Activated CD4-positive, alpha-beta T cell treated with anti-CD3 and anti-CD28 coated beads, Interleukin-2, amount 50 U/mL, for 4 hours (primary cell): ENCODE results near the gene CKLF.
"Not testable (repeated sequence)": the region's sequence is repeated elsewhere in the genome, so short reads cannot be mapped to it uniquely, and the experiment has no call there.

ENCODE experiments used
- DNase-seq, 2 experiments: peaks; one replicate each; pipeline ENCODE4 v3.0.0-alpha.2; 2020

Gene CKLF

GRCh38 chr16:66544016-66544757 lies 8.2 kb upstream of the CKLF start:
- DNase-seq = no peak

DNA sequence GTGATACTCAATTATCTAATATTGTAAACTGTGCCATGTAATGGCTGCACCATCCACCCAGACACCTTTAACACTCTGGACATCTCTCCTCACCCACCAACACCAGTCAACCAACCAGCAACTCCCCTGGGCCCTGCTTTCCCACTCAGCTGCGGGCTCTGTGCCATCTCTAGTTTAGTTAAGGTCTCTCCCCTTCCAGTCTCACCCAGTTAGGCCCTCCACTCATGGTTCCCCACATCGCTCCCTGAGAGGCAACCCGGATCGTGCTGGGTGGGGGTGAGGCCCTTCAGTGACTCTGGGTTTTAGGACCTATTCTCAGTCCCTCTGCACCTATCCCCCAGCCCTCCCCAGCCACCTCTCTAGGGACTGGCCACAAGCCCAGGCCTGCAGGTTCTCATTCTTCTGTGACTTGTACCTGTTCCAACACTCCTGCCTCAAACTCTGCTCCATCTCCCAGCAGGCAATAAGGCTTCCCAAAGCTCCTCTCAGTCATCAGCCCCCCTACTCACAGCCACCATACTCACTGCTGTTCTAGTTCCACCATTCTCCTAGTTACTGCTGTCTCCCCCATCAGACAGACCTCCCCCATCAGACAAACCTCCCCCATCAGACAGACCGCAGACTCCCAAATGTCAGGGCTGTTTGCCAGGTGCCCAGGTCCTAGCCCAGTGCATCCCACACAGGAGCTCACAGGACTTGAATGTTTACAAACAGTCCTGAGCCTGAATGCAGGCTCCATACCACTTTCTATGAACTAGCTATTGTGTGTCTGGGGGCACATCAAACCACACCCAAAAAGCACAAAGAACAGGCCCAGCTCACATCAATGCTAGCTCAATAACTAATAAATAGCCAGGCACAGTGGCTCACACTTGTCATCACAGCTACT lies 5.0 kb upstream of the CKLF start:
- DNase-seq = no peak

DNA sequence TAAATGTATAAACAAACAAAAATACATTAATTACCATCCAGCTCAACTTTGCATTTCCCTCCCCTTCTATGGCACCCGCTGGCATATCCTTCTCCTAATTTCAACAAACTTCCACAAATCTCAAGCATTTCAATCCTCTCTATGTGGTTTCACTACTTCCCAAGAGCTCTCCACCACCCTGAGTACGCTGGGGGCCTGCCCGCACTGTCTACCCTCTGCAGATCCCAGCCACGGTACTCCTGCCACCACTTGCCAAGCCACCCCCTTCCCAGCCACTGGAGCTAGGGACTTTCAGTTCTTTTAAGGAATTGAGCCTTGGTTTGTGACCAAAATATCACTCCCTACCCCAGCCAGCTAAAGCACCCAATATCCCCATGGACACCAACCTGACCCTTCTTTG lies 4.3 kb upstream of the CKLF start:
- no peak for DNase-seq

DNA sequence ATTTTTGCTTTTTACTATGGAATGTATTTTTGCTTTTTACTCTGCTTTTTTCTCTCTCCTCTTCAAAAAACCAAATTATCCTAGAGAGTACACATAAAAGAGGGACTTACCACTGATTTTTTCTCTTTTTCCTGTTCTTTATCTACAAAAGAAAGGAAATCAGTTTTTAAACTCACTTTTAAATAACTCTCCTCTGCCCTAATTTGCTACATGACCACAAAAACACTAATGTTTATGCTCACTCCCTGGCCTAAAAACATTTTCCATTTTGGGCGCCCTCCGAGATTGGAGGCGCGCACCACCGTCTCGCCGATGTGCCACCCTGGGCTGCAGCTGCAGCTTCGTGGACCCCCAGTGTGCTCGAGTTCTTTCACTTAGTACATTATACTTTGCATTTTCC lies 3.5 kb upstream of the CKLF start:
- no peak for DNase-seq

DNA sequence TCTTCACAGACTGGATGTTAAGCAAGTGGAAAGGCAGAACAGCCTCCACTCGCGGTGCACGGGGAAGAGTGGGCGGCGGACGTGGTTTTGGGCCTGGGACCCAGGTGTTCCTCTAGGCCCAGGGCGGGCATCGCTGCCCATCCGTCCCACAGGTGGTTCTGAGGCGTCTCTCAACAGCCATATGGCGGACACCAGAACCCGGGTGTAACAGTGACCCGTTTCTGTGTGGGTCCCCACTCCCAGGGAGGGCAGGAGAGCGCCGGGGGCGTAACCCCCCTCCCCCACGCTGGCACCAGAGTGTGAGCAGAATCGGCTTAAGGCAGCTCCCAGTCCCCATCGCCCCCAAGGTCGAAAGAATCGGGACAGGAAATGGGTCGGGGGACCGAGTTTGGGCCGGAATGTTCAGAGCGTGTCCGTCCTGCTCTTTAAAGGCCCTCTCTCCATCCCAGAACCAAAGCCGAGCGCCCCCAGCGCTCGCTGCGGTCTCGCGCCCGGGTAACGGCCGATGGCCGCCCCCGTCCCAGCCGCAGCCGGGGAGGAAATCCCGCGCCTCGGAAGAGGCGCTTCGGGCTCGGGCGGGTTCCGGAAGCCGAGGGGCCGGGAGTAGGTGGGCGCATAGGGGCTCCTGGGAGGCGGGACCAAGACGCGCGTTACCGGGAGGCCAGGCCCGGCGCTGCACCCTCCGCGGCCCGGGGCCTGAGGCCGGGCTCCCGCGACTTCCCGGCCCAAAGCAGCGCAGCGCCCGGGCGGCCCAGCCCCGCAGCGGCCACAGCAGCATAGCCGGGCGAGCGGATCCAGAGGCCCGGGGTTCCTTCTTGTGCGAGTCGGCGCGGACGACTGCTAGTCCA lies 2.9 kb upstream of the CKLF start, which contains the start of gene TK2:
TSS of gene TK2 (minus strand) at position 839 of the 848 bp plus-strand sequence. CDS start at position 778, 61 bp downstream.
- peak; percentile 54 to 60 for DNase-seq

DNA sequence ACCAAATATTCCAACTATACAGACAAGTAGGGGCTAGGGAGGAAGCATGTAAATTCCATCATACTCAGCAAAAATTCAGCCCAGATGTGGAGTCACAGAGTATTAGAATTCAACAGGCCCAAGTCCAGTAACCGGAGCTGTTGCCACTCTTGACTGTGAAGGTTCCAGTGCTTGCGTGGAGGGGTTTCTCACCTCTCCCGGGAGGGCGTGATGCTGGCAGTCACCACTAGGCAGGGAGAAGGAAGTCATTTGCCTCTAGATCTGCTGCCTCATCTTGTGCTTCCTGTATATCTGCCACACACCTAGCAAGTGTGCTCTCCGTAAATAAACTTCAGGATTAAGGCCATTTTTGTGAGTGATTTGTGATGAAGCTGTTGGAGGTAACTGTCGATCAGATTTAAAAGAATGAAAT lies 1.0 kb upstream of the CKLF start:
- peak; percentile 45 to 46 for DNase-seq

GRCh38 chr16:66551788-66552285 lies 539 bp upstream of the CKLF start:
- DNase-seq = no peak

GRCh38 chr16:66553223-66553622 lies 847 bp downstream of the CKLF start:
- no peak for DNase-seq

DNA sequence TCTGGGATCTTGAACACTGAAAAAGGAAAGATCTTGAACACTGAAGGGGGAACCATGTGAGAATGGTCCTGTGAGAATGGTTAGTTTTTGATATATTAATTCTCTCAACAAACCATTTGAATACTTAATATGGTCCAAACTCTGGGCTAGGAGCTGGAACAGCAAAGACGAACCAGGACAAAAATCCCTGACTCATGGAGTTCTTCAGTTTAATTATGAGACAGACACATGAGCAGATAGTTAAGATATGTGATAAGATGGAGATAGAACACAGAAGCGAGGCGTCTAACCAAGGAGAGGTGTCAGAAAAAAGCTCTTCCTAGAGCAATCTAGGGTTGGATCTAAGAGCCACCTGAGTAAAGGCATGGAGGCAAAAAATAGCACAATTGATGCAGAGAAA lies 1.6 kb downstream of the CKLF start:
- DNase-seq = no peak

- DNase-seq = no peak
Observed at GRCh38 chr16:66554495-66554894, 2.1 kb downstream of the CKLF start.

DNA sequence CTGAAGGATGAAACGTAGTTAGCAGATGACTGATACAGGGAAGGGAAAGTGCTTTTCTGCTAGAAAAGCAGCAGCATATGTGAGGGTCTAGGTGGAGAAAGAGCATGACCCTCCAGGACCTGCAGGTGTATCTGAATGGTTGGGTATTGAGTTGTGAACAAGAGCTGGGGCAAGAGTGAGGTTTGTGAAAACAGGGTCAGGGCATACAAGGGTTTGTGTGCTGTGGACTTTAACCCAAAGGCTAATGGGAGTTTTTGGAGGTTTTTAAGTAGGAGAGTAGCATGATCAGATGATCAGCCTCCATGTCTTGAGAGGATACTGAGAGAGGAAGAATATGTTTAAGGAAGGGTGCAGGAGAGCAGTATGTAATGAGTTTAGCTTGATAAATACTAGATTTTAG lies 7.7 kb downstream of the CKLF start:
- DNase-seq = no peak

GRCh38 chr16:66561381-66562080 lies 9.2 kb downstream of the CKLF start:
- no peak for DNase-seq

DNA sequence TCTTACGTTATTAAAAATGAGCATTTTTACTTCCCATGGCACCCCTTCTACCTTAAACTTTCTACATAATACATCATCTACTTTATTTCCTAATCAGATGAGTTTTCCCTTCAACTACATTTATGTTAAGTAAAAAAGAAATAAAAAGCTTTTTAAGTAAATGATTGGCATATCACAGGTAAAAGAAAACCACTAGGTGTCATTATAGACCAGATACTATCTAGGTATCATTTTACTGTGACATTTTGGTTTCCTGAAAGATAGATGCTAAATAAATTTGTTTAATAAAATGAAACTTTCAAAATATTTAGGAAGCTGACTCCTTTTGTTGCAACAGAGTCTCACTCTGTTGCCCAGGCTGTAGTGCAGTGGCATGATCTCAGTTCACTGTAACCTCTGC lies 10.0 kb downstream of the CKLF start:
- no peak for DNase-seq

DNA sequence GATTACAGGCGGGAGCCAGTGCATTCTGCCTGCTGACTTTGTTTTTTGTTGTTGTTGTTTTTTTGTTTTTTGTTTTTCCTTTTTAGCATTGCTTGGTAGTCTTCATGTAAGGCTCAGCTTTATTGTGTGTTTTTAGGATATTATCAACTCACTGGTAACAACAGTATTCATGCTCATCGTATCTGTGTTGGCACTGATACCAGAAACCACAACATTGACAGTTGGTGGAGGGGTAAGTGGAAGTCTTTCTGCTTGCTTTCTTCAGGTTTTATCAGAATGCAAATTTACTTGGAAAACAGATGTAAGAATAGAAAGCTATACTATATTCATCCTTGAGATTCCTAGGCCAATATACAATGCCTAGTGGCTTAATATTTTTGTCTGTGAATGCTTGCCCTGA lies 10.6 kb downstream of the CKLF start:
- DNase-seq = no peak

GRCh38 chr16:66563574-66564334 lies 11.4 kb downstream of the CKLF start:
- no peak for DNase-seq

DNA sequence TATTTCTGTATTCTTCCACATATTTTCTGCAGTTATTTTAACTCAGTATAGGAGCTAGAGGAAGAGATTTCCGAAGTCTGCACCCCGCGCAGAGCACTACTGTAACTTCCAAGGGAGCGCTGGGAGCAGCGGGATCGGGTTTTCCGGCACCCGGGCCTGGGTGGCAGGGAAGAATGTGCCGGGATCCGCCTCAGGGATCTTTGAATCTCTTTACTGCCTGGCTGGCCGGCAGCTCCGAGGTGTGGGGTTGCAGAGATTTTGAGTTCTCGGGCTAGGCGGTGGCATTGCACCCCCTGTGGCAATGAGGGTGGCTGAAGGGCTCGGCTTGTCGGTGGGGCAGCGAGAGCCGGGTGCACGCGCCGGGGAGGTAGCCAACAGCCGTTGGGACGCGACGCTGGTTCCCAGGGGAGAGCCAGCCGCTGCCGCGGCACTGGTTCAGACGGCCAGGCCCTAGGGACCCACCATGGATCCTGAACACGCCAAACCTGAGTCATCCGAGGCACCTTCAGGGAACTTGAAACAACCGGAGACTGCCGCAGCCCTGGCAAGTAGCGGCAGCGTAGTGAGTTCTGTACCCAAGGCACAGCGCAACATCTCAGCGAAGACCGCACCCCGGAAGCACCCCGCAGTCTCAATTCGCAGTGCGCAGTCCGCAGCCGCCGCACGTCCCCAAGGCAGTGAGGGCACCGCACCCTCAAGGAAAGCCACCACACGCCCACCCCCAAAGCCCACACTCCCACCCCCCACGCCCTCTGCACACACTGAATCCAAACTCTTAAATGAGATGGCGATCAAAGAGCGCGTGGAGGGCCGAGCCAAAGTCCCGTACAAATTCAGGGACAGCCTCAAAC lies 13.9 kb downstream of the CKLF start, which contains the start of gene CMTM1:
TSS of gene CMTM1 (plus strand) at position 389 of the 851 bp plus-strand sequence. CDS start at position 464, 75 bp downstream.
- DNase-seq = no peak

DNA sequence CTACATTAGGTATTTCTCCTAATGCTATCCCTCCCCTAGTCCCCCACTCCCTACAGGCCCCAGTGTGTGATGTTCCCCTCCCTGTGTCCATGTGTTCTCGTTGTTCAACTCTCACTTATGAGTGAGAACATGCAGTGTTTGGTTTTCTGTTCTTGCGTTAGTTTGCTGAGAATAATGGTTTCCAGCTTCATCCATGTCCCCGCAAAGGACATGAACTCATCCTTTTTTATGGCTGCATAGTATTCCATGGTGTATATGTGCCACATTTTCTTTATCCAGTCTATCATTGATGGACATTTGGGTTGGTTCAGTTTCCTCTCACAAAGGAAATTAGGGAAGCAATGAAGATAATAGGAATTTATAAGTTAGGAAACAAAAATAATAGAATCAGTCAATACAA lies 14.9 kb downstream of the CKLF start:
- not testable (repeated sequence) for DNase-seq

- DNase-seq = no peak
Observed at GRCh38 chr16:66568355-66568754, 16.0 kb downstream of the CKLF start.

DNA sequence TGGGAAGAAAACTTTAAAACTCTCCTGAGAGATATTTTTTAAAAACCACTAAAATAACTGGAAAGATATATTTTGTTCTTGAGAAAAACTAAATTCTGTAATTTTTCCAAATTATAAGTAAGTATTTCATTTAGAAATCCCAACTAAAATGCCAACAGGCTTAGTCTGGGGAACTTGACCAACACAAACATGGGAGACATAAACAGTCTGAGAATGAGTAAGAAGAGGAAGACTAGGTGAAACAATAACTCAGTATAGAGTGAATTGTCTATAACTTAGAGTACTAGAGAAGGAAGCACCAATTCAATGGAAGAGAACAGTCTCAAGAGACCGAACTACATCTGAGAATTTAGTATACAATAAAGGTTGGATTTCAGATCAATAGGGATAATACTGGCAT lies 16.8 kb downstream of the CKLF start:
- no peak for DNase-seq

GRCh38 chr16:66569827-66570405 lies 17.5 kb downstream of the CKLF start:
- DNase-seq = no peak
